Activated CD4-positive, alpha-beta T cell treated with anti-CD3 and anti-CD28 coated beads, Interleukin-10, Interleukin-2, amounts not matched to agents 100 ng/mL and 50 ng/mL, durations not matched to agents 16 hours and 8 hours (primary cell): ENCODE measurements around the gene GPR39.

Experiments
- DNase-seq: peaks from one replicate; pipeline ENCODE4 v3.0.0-alpha.2; 2020

The GPR39 gene

DNA sequence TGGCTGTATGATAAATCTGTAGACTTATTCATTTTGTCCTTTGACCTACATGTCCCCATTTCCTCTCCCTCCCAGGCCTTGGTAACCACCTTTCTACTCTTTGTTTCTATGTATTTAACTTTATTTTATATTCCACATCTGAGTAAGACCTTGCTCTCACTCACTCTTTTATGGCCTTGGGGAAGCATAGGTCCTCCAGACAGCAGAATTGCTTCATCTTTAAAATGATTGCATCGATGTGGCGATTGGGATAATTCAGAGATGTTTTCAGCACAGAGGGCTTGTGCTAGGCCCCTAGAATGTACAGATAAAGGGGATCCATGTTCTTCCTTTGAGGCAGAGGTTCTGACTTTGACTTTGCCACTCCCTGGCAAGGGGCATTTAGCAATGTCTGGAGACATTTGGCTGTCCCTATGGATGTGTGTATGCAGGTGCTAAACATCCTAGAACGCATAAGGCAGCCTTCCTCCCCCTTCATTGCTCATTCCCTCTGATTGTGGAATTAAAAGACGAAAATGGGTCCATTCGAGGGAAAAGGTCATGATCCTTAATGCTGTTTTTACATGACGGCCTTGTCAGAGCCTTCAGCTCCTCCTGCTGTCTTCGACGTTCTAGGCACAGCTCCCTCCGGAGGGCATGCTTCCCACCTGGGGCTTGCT lies 1.2 kb upstream of the GPR39 start:
- no peak for DNase-seq

DNA sequence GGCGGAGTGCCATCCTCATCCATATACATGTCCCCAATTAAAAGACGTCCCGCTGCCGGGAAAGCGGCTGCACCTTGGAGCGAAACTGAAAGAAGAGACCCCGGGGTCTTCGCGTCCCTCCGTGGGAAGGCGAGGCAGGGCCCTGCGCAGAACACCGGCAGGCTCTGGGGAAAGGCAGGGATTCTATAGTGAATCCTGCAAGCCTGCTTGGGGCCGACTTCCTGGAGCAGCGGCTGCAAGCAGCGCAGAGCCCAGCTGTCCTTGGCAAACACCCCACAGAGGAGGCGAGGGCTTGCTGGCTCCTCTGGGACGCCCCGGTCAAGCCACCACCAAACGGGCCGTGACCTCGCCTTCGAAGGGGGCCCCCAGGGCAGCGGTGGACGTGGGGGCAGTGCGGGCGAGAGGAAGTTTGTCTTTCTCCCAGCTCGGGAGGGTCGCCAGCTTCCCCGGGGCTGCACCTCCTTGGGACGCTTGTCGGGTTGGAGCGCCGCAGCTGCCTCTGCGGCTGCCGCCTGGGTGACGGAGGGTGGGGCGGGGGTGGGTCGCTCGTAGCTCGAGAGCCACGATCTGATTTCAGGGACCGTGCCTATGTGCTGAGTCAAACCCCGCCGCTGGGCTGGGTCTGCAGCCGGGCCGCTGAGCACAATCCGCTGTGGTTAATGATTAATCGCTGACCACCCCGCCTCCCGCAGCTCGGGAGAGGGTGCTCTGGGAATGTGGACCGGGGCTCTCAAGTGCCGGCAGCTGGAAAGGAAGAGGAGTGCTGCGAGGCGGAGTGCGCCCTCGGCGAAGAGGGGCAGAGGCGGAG lies 486 bp upstream of the GPR39 start:
- no peak for DNase-seq

DNA sequence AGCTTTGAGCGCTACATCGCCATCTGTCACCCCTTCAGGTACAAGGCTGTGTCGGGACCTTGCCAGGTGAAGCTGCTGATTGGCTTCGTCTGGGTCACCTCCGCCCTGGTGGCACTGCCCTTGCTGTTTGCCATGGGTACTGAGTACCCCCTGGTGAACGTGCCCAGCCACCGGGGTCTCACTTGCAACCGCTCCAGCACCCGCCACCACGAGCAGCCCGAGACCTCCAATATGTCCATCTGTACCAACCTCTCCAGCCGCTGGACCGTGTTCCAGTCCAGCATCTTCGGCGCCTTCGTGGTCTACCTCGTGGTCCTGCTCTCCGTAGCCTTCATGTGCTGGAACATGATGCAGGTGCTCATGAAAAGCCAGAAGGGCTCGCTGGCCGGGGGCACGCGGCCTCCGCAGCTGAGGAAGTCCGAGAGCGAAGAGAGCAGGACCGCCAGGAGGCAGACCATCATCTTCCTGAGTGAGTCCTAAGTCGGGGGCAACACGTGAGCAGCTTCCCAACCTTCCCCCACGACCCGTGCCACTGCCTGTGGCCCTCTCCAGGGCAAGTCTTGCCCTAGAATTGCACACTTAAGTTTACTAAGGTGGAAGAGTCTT lies 928 bp downstream of the GPR39 start:
- DNase-seq, result no peak

DNA sequence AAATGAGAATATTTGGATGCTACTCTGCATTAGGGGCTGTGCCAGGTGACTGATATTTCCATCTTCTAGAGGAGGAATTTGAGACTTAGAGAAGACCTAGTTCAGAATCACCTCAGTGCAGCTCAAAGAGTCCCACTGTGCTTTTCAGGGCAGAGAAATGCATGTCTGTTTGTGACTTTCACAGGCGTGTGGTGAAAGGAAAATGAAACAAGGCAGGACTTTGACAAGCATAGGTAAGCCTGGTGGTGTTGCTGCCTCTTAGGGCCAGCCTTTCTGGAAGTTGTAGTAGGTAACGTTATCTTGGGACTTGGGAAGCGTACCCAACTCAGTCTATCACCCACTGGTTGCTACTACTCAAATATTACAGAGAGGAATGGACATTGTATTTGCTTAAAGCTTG lies 2.6 kb downstream of the GPR39 start:
- no peak for DNase-seq

- DNase-seq, result no peak
These were observed 3.3 kb downstream of the GPR39 start for GRCh38 chr2:132419941-132420340.

DNA sequence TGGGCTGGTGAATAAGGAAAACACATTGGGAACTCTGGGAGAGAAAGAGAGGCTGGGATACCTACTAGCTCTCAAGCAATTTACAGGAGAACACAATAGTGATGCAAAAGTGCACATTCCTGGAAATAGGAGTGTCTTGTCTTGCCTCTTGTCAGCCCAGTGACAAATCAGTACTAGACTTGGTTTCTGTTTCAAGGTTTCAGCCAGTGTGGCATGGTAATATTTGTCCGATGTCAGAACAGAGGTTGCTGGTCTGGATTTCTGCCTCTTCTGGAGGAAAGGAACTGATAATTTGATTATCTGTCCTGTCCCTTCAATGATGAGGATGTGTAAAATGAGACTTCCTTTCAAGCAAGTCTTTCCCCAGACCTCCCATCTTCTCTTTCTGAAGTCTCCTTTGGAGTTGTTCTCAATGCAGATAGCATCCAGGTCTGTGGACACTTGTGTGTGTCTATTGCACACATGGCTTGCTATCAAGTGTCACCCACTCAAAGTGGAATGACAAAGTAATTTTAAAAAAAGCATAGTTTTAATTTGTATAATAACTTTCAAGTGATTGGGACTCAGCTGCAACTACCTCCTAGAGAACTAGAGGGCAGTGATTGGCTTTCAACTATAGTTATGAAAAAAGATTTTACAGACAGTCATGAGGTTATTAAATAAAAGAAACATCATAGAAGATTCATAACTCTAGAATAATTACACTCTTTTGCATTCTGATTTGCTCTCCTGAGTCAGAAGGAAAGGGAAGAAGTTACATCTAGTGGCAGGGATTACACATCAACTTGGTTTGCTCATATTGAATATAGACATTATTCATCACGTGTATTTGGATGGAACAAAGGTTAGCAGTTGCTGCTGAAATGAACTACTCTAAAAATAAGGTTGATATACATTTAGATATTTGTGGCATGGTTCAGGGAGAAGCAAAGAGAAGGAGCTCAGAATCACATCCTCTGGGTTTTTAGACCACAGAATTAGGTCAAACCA lies 4.5 kb downstream of the GPR39 start:
- DNase-seq, result no peak

DNA sequence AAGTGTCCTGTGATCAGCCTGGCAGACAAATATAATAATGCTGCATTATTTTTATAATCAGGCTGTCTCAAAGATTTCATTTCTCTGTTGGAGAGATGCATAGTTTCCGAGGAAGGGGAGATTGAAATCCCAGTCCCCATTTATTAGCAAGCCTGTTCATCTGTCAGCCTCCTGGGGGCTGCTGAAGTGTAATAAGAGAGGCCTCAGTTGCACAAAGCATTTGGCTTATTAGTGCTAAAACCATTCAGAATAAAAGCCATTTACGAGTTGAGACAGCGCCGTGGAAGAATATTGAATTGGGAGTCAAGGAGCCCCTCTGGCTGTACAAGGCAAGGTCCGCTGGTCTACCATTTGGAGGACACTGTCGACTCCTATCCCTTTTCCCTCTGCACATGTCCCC lies 6.1 kb downstream of the GPR39 start:
- DNase-seq, result no peak

DNA sequence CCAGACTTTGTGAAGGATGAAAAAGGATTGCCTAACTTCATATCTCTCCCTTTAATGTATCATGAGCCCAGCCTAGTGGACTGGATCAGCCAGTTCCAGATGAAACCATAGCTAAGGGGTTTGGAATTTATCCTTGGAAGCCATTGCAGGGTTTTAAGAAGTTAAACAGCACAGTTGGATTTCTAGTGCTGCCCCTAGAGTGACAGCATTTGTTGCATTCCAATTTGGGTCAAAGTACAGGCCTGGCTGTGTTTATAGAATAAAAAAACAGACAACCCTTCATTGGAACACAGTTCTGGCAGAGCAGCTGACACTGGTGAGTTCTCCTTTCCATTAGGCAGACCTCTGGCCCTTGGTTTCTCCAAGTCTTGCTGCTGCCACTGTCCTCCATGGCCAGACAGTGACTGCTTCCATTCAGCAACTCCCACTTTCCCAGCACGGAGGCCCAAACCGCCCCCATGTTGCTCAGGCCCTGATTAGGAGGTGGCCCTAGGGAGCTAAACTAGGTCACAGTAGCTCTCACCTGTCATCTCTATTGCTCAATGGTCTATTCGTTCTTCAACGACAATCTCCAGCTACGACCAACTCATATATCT lies 8.0 kb downstream of the GPR39 start:
- no peak for DNase-seq

- no peak for DNase-seq
These were observed 9.4 kb downstream of the GPR39 start for GRCh38 chr2:132426033-132426432.

DNA sequence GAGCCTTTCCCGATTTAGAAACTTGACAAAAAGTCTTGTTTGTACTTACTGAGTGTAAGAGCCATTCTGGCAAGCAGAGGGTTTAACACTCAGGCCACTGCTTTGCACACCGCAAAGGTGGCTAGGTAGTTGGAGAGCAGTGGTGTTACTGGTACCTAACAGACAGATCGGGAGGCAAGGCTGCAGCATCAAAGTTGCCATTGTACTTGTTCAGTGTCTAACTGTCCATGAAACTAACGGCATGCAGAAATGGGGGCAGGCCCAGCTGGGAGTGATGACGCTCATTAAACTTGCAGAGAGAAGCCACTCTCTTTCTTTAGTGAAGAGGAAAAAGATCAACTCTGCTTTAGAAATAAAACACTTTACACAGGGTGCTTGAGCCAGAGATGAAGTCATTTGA lies 10.1 kb downstream of the GPR39 start:
- DNase-seq, result no peak

DNA sequence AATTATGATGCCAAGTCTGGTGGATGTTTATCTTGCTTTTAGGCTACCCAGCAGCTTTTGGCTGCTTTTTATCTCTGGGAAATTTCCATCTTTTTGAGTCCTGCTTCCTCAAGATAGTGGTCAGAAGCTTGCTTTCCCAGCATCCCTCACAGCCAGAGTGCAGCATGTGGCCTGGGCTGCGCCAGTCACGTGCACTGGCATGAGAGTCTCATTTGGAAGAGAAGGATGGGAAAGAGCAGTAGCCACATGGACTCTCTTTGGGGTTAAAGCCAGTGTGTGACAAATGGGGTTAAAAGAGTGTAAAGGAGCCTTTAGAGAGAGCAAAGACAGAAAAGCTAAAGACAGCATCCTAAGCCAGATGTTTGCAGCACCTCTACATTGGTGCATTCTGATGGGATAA lies 12.7 kb downstream of the GPR39 start:
- no peak for DNase-seq

DNA sequence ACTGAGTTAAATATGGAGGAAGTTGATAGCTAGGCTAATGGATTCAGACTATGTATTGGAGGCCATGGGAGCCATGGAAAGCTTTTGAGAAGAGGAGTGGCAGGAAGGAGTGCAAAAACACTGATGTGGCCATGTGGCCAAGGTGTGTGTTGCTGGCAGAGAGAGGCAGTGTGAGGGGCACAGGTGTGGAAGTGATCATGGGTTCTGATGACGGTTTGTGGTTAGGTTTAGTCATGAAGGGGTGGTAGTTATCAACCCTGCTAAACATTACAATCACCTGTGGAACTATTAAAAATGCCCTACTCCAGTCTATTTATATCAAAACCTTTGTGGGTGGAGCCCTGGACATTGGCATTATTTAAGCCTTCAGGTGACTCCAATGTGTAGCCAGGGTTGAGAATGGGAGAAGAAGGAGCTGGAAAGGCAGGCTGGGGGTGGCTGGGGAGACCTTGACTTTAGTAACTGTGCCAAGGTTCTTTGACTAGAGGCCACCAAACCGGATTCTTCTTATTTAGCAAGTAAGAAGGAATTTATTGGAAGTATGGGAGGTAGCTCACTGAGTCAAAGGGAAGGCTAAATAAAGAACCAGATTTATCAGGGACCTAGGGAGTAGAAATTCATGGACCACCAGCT lies 13.5 kb downstream of the GPR39 start:
- no peak for DNase-seq

GRCh38 chr2:132430895-132431294 lies 14.3 kb downstream of the GPR39 start:
- DNase-seq, result no peak

- DNase-seq, result no peak
These were observed 21.5 kb downstream of the GPR39 start for GRCh38 chr2:132437852-132438669.

DNA sequence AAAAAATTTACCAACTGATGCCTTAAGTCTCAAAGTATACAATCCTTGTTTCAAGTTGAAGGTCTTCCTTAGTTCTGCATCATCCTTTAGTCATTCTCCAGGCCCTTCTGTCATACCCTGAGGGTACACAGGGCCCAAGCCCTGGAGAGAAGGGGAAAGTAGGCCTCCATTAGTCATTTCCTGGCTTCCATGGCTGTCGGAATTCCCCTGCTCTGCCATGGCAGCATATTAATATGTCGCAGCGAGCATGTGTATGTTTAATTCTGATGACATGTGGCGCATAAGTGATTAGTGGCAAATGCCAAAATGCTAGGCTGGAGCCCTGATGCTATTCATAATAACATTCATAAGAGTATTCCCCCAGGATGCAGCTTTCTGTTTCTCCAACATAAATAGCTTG lies 22.1 kb downstream of the GPR39 start:
- DNase-seq, result peak; percentile 21

DNA sequence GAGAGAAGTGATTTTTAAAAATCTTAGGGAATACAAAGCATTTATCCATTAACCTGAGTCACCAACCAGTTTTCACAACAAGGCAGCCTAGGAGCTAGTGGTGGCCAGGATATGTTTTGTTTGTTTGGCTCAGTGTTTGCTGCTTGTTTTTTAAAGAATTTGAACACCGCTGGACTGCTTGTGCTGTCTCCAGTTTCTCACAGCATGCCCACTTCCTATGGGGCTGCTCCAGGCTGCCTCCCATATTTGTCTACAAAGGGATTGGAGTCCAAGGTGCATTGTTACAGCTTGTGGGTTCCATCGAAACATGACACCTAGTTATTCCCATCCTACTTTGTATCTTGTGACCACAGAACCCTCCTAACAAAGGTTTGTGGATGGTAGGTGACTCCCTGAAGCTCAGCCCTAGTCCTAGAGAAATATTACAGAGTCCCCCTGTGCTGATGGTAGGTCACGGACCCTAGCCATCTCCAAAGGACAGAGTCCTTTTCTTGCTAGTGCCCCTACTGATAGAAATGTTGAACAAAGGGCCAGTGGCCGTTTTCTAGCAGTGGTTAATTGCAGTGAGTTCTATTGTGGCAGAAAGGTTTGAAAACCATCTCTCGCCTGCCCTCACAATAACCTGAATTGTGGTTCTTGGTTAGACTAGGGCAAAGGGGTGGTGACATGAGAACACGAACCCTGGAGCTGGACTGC lies 23.2 kb downstream of the GPR39 start:
- no peak for DNase-seq

DNA sequence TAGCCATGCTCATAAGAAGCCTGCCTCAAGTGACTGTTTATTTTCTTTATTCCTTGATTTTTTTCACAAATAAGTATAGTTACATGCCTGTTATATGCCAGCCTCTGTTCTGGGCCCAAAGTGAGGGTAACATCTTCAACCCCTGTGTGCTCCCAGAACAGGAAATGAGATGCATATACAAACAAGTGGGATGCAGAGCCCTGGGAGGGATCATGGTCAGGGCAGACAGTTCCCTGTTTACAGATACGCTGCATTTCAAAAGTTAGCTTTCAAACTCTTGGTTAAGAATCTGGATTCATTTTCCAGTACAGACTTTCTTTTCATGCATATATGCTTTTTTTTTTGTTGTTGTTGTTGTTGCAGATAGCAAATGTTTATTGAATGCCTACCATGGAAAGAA lies 24.4 kb downstream of the GPR39 start:
- no peak for DNase-seq

DNA sequence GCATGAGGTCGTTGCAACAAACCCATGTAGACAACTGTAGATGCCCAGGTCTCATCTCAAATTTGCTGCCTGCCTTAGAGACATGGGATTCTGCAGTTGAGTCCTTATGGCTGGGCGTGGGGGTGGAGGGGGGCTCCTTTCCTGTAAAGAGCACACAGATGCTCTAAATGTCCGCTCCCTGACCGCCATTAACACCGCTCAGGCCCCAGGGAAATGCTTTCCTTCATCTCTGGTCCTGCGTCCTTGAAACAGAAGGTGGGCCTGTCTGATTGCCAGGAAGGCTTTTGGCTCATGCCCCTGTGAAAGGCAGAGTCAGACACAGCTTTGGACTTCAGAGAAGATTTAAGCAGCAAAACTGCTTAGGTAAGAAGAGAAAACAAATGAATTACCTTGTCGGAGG lies 25.7 kb downstream of the GPR39 start:
- no peak for DNase-seq

DNA sequence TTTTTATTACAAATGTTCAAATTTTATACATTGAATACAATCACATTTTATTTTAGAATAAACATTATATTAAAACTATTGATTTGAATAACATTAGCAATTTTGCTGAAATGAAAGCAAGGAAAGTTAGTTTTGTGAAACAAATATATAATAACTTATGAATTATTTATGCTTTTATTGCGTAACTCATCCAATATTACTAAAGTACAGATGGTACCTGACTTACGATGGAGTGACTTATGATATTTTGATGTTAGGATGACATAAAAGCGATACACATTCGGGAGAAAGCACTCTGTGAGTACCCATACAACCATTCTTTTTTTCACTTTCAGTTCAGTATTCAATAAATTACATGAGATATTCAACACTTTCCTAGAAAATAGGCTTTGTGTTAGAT lies 26.5 kb downstream of the GPR39 start:
- DNase-seq, result no peak

- DNase-seq, result no peak
These were observed 29.8 kb downstream of the GPR39 start for GRCh38 chr2:132446444-132446843.

DNA sequence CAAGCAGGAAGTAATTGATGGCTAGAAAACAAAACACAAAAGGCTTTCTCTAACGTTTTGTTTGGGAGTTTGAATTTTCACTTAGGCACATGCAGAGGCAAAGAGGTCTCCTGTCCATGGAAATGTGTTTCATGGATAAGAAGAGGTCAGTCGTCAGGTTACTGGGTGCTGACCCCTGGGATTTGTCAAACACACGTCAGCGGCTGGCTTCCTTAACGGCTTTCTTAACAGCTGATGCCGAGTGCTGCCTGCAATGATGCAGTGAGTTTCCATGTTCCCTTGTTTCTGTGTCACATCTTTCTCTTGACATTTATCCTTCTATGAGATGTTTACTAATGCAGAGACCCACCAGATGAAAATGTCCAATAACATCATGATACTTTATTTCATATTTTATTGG lies 31.7 kb downstream of the GPR39 start:
- DNase-seq, result no peak
